Lower leg skin (tissue), 3 donors: Measurements from ENCODE around the gene MESD.

ENCODE experiments used
- CTCF ChIP-seq, 3 donors: fragments of 450-650 bp; IDR thresholded peaks; one replicate each; pipeline ENCODE4 v1.5.1; 2016; ENCODE audit warnings: antibody characterized with exemption in 3 of 3, mild to moderate bottlenecking in 3 of 3, moderate library complexity in 2 of 3
- POLR2A ChIP-seq, 2 donors: fragments of 450-650 bp; IDR thresholded peaks; one replicate each; pipeline ENCODE4 v1.6.1; 2016 to 2017; ENCODE audit warnings: antibody characterized with exemption in 2 of 2, mild to moderate bottlenecking in 1 of 2, moderate library complexity in 1 of 2

- TF ChIP-seq CTCF (IDR thresholded peaks at IDR 0.05) (no peak), POLR2A (IDR thresholded peaks at IDR 0.05) (no peak)
Observed at GRCh38 chr15:80992006-80992405, 2.4 kb upstream of the MESD start.
